NCI-H446 treated with DMSO at 0.1 percent for 48 hours (cell line): ENCODE measurements around the gene CLDN3.
"Not testable (repeated sequence)": the region's sequence is repeated elsewhere in the genome, so short reads cannot be mapped to it uniquely, and the experiment has no call there.

Experiments used
- DNase-seq: peaks from one replicate; lab custom pipeline; 2025; lab: John Stamatoyannopoulos, UW

CLDN3 gene

DNA sequence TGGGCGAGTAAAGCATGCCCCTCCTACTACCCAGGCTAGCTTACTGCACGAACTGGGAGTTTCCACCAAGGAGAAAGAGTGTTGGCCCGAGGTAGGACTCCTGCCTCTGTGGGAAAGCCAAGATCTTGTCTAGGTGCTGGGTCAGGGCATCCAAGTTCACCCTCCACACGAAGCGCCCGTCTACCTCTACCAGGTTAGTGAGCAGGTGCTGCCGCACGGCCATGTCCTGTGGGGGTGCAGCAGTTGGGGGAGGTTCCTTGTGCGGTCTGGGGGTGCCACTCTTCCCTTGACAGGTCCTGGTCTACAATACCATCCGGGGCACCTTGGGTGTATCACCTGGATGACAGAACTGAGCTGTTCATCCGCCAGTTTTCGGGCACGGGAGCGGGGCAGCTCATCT is 33.2 kb downstream of the CLDN3 start:
- DNase-seq = no peak

DNA sequence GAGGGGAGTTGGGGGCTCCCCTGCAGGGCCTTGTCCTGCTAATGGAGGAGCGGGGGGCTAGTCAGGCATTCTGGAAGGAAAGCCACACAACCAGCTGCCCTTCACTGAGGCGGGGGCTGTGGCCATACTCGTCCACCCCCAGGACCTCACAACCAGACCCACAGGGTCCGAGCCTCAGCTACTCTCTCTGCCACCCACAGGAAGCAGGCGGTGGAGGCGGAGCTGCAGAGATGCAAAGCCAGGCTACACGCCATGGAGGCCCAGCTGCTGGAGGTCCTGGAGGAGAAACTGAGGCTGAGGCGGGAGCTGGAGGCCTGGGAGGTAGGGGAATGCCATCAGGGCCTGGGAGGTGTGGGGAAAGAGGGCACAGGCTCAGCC is 34.6 kb downstream of the CLDN3 start:
- no peak for DNase-seq

DNA sequence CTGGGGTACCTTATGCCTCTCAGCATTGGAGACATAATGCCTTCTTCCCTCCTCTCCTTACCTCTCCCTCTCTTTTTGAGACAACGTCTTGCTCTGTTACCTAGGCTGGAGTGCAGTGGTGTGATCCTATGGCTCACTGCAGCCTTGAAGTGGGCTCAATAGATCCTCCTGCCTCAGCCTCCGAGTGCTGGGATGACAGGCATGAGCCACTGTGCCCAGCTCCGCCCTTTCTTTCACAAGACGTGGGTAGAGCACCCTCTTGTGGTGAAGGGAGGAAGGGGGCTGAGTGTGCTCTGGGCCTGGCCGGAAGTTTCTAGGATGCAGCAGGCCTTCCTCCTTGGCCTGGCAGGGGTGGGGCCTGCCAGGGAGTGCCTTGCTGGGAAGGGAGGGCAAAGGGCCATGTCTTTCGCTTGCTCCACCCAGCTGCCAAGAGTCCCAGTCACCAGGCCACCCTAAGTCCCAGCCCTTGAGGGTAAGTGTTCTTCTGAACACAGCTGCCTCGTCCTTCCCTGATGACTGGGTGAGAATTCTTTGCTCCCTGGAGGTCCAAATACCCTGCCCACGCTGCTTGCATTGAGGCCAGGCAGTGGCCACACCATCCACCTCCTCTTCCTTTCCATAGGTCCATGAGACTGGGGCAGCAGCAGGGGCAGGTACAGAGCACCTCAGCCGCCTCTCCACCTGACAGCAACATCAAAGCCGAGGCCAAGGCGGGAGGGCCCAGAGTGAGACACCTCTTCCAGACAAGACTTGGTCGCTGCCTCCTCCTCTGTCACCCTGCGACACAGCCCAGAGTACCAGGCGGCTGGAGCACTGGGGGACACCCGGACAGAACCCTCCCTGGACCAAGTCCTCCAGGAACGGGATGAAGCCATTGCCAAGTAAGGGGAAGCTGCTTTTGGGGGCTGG is 35.2 kb downstream of the CLDN3 start:
- DNase-seq = peak; percentile 17

DNA sequence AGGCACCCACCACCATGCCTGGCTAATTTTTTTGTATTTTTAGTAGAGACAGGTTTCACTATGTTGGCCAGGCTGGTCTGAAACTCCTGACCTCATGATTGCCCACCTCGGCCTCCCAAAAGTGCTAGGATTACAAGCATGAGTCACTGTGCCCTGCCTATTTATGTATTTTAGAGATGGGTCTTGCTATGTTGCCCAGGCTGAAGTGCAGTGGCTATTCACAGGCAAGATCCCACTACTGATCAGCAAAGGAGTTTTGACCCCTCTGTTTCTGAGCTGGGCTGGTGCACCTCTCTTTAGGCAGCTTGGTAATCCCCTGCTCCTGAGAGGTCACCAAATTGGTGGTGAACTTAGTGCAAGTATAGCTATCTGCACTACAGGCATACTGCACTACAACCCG is 37.7 kb downstream of the CLDN3 start:
- DNase-seq = no peak

- no peak for DNase-seq
These were observed 39.6 kb downstream of the CLDN3 start for GRCh38 chr7:73730485-73730884.

- no peak for DNase-seq
These were observed 41.5 kb downstream of the CLDN3 start for GRCh38 chr7:73728551-73728950.

GRCh38 chr7:73727952-73728351 is 42.1 kb downstream of the CLDN3 start:
- DNase-seq = no peak

DNA sequence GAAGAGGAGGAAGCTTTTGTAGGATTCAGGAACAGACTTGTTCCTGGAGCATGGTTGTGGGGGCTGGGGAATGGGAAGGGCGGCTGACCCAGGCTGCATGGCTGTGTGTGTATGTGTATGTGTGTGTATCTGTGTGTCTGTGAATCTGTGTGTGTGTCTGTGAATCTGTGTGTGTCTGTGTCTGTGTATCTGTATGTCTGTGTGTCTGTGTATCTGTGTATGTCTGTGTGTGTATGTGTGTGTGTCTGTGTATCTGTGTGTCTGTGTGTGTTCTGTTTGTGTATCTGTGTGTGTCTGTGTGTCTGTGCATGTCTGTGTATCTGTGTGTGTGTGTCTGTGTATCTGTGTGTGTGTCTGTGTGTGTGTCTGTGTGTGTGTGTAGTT is 44.0 kb downstream of the CLDN3 start:
- no peak for DNase-seq

DNA sequence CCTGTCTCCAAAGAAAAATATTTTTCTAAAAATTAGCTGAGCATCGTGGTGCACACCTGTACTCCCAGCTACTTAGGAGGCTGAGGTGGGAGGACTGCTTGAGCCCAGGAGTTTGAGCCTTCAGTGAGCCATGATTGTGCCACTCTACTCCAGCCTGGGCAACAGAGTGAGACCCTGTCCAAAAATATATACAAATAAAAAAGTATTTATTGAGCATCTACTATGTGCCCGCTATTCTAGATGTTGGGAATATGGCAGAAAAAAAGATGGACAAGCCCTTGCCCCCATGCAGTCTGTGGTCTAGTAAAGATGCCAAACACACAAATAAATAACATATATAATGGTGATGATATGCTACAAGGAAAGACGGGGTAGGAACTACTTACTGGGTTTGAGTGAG is 46.3 kb downstream of the CLDN3 start:
- DNase-seq = no peak

DNA sequence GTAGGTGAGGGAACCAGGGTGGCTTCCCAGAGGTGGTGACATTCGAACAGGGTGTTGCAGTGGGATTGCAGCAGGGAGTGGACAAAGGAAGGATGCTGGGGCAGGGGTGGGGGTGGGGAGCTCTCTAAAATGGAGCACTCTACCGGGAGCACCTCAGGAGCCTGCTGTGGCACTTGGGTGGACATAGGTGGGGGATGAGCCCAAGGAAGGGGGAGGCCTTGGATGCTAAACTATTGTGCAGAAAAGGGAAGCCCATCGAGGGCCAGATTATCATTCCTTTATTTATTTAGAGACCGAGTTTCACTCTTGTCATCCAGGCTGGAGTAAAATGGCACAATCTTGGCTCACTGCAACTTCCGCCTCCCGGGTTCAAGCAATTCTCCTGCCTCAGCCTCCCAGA is 47.3 kb downstream of the CLDN3 start:
- DNase-seq = no peak

GRCh38 chr7:73722182-73722581 is 47.9 kb downstream of the CLDN3 start:
- DNase-seq = not testable (repeated sequence)

DNA sequence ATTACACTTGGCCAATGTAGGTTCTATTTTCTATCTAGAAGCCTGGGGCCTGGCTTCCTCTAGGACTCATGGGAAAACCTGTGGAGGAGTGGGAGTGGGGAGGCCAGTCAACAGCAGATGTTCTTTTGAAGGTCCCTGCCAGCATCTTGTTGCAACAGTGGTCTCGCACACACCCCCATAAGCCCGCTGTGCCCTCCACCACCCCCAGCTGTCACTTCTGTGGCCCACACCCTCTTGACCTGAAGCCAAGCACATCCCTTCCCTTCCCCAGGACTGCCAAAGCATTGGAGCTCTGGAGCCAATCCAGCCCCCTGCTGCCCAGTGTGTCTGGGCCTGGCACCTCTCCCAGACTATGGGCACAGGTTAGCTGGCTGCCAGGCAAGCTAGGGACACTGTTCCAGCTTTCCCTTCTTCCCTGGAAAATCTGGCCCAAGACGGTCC is 48.7 kb downstream of the CLDN3 start:
- DNase-seq = peak; percentile 97

DNA sequence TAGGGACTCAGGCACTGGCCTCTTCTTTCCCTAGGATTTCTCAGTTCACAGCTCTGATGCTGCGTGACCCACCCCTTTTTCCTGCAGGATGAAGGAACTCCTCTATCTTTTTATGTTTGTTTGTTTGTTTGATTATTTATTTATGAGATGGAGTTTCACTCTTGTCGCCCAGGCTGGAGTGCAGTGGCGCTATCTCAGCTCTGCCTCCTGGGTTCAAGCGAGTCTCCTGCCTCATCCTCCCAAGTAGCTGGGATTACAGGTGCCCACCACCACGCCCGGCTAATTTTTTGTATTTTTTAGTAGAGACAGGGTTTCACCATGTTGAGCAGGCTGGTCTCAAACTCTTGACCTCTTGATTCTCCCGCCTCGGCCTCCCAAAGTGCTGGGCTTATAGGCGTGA is 49.6 kb downstream of the CLDN3 start:
- DNase-seq = not testable (repeated sequence)

DNA sequence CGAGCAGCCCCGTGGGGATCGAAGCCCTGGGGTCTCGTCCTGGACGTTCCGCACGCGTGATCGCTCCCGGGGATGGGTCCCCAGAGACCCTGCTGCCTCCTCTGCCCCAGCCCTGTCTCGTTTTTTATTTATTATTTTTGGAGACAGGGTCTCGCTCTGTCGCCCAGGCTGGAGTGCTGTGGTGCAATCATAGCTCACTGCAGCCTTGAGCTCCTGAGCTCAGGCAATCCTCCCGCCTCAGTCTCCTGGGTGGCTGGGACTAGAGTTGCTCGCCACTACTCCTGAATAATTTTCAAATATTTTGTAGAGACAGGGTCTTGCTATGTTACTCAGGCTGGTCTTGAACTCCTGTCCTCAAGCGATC is 50.3 kb downstream of the CLDN3 start:
- no peak for DNase-seq
